Mucosa of gallbladder (tissue), 1 donor: ENCODE results near the gene SEZ6. TPM values are rescaled to one million over a fixed set of nuclear protein-coding genes. Genes with fewer than 3 reads are reported as not detected.

Source experiments
- total RNA-seq: library from RNA; stranded (reverse); gene quantifications from one replicate; pipeline ENCODE4 v1.2.1, GENCODE V29; 2021
- donor health status: DM: no; HTN: no; CAD: no.

The SEZ6 gene
- total RNA-seq, 1 donor from 2014 or later, result not detected

Other genes with a start within 250 kb of the SEZ6 start
- 45.3 TPM for gene FAM222B, start 163.2 kb downstream of the SEZ6 start, total RNA-seq
- gene ERAL1, start 151.0 kb downstream of the SEZ6 start, total RNA-seq, result 33.6 TPM
- 113 TPM for gene FLOT2, start 108.3 kb downstream of the SEZ6 start, total RNA-seq
- 10.9 TPM for gene DHRS13, start 103.0 kb downstream of the SEZ6 start, total RNA-seq
- 44.5 TPM for gene PHF12, start 54.5 kb downstream of the SEZ6 start, total RNA-seq
- gene PIPOX, start 37.1 kb upstream of the SEZ6 start, total RNA-seq, result 3.5 TPM
- gene MYO18A, start 174.4 kb upstream of the SEZ6 start, total RNA-seq, result 198 TPM
- gene CRYBA1, start 240.8 kb upstream of the SEZ6 start, total RNA-seq, result not detected